Measurements from ENCODE around the gene STK10. TPM values are rescaled to one million over a fixed set of nuclear protein-coding genes. Genes with fewer than 3 reads are reported as not detected.

STK10 gene
- total and polyA plus RNA-seq, 2 experiments from 2014 or later: 7.5 to 17.8 TPM

DNA sequence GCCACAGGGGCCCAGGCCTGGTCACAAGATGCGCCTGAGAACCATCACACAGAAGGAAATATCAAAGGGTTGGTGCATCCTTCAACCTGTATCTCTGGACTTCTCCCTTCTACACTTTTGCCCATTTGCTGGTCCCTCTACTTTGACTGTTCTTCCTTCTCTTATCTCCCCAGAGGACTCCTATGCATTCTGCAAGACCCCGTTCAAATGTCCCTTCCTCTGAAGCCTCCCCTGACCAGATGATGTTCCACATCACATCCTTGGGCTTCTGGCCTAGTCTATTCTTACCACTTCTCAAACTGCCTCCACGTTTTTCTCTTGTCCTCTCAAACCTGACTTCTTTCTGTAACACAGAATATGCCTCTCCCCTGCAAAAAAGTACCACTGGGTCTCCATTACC, 34.3 kb downstream of the STK10 start:
- no peaks in the 10 kb centered on the region for H3K79me2 ChIP-seq (replicated peaks; ENCODE audit: insufficient read depth)
- H3K4me3 ChIP-seq: no peak overlapping the region
- no peak overlapping the region for H3K27ac Mint-ChIP-seq
- H3K36me3 ChIP-seq (ENCODE audit: insufficient read depth): no peaks in the 10 kb centered on the region
- 0 out of 2 replicates have a peak, but pooled peaks cover 3% of the 10 kb centered on the region for H3F3A ChIP-seq (replicated peaks; ENCODE audit: low read depth)
- H4K20me1 ChIP-seq (replicated peaks; ENCODE audit: insufficient read depth): no peaks in the 10 kb centered on the region; the same call in 1 of the 2 replicates
- TF ChIP-seq EZH2 (IDR thresholded peaks at IDR 0.05; ENCODE audit: low read depth, unreplicated experiment): no peak
- no peak for TF ChIP-seq CREB1 (CRISPR knock-in tag; IDR thresholded peaks at IDR 0.05; ENCODE audit: low read depth)
- no peak for TF ChIP-seq EZH2phosphoT487 (IDR thresholded peaks at IDR 0.05; ENCODE audit: unreplicated experiment)
- TF ChIP-seq ZNF462 (CRISPR knock-in tag; IDR thresholded peaks at IDR 0.05): no peak
- TF ChIP-seq ZNF114 (CRISPR knock-in tag; IDR thresholded peaks at IDR 0.05): no peak
- TF ChIP-seq STAT1 (IDR thresholded peaks at IDR 0.05; ENCODE audit: unreplicated experiment): no peak
- no peak for TF ChIP-seq CTCF (conservative IDR thresholded peaks at IDR 0.05; ENCODE audit: low read depth in 2 of 2)
- TF ChIP-seq, protein P1, sequence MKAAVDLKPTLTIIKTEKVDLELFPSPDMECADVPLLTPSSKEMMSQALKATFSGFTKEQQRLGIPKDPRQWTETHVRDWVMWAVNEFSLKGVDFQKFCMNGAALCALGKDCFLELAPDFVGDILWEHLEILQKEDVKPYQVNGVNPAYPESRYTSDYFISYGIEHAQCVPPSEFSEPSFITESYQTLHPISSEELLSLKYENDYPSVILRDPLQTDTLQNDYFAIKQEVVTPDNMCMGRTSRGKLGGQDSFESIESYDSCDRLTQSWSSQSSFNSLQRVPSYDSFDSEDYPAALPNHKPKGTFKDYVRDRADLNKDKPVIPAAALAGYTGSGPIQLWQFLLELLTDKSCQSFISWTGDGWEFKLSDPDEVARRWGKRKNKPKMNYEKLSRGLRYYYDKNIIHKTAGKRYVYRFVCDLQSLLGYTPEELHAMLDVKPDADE (IDR thresholded peaks at IDR 0.05): no peak
- TF ChIP-seq NANOG (IDR thresholded peaks at IDR 0.05; ENCODE audit: borderline replicate concordance): no peak
- no peak for TF ChIP-seq JUNB (IDR thresholded peaks at IDR 0.05; ENCODE audit: unreplicated experiment)
- no peak for TF ChIP-seq ZNF331 (CRISPR knock-in tag; IDR thresholded peaks at IDR 0.05; ENCODE audit: low read depth)
- no peak for TF ChIP-seq REST (IDR thresholded peaks at IDR 0.05; ENCODE audit: unreplicated experiment)
- TF ChIP-seq POLR2AphosphoS5 (IDR thresholded peaks at IDR 0.05; ENCODE audit: low read depth): no peak
- no peak overlapping the region for H3K27ac ChIP-seq (ENCODE audit: low read depth)
- no peaks in the 10 kb centered on the region for H3K4me1 Mint-ChIP-seq
- H3K4me1 ChIP-seq (ENCODE audit: insufficient read depth): no peaks in the 10 kb centered on the region
- H3K27me3 Mint-ChIP-seq (ENCODE audit: insufficient read depth, low read depth, poor library complexity): peaks cover 4% of the 10 kb centered on the region
- no peaks in the 10 kb centered on the region; the same call in 2 of the 3 replicates for H3K36me3 Mint-ChIP-seq (ENCODE audit: low read depth)
- no peak overlapping the region for H2AFZ ChIP-seq
- no peaks in the 10 kb centered on the region for H3K9me2 ChIP-seq (ENCODE audit: insufficient read depth)
- no peak for DNase-seq (ENCODE audit: low spot score)
- no peak overlapping the region for H3K4me2 ChIP-seq
- H3K27me3 ChIP-seq (ENCODE audit: insufficient read depth): no peaks in the 10 kb centered on the region
- ATAC-seq: no peak
- H3K9me3 Mint-ChIP-seq: no peaks in the 10 kb centered on the region; the same call in 2 of the 3 replicates
- H3K4me3 Mint-ChIP-seq: no peak overlapping the region
